T follicular helper cell (primary cell): Measurements from ENCODE around the gene SAFB.

Experiments used
- DNase-seq: peaks from one replicate; pipeline ENCODE4 v3.0.0-alpha.2; 2020; ENCODE audit warnings: low read depth

The SAFB gene

GRCh38 chr19:5627395-5627904, 4.6 kb downstream of the SAFB start:
- DNase-seq = no peak

- no peak for DNase-seq
These were observed 5.6 kb downstream of the SAFB start for GRCh38 chr19:5628461-5628860.

- no peak for DNase-seq
These were observed 6.1 kb downstream of the SAFB start for GRCh38 chr19:5628919-5629481.

- DNase-seq = no peak
These were observed 8.8 kb downstream of the SAFB start for GRCh38 chr19:5631567-5632240.

- DNase-seq = no peak
These were observed 9.3 kb downstream of the SAFB start for GRCh38 chr19:5632241-5632612.

GRCh38 chr19:5632657-5633056, 9.8 kb downstream of the SAFB start:
- DNase-seq = no peak

- no peak for DNase-seq
These were observed 12.5 kb downstream of the SAFB start for GRCh38 chr19:5635427-5635826.

GRCh38 chr19:5637971-5638370, 15.1 kb downstream of the SAFB start:
- no peak for DNase-seq

GRCh38 chr19:5641171-5641570, 18.3 kb downstream of the SAFB start:
- DNase-seq = no peak

- DNase-seq = no peak
These were observed 19.3 kb downstream of the SAFB start for GRCh38 chr19:5642204-5642603.

GRCh38 chr19:5643060-5643459, 20.2 kb downstream of the SAFB start:
- no peak for DNase-seq

GRCh38 chr19:5644037-5644436, 21.2 kb downstream of the SAFB start:
- DNase-seq = no peak

GRCh38 chr19:5645409-5645808, 22.5 kb downstream of the SAFB start:
- DNase-seq = no peak

GRCh38 chr19:5646703-5647102, 23.8 kb downstream of the SAFB start:
- DNase-seq = no peak

GRCh38 chr19:5648464-5648863, 25.6 kb downstream of the SAFB start:
- DNase-seq = no peak

- no peak for DNase-seq
These were observed 28.5 kb downstream of the SAFB start for GRCh38 chr19:5651361-5651760.

GRCh38 chr19:5652261-5652660, 29.4 kb downstream of the SAFB start:
- DNase-seq = no peak

GRCh38 chr19:5654931-5655330, 32.0 kb downstream of the SAFB start:
- DNase-seq = no peak

- DNase-seq = no peak
These were observed 32.5 kb downstream of the SAFB start for GRCh38 chr19:5655412-5655811.

GRCh38 chr19:5661483-5661882, 38.6 kb downstream of the SAFB start:
- DNase-seq = no peak

GRCh38 chr19:5663904-5664303, 41.0 kb downstream of the SAFB start:
- no peak for DNase-seq

GRCh38 chr19:5664515-5664914, 41.6 kb downstream of the SAFB start:
- no peak for DNase-seq

GRCh38 chr19:5665781-5666513, 43.1 kb downstream of the SAFB start:
- no peak for DNase-seq
